SW480 (cell line): ENCODE results near the gene KCNH2.

Experiments
- DNase-seq: peaks from one replicate; pipeline ENCODE4 v3.0.0-alpha.2; 2016; ENCODE audit warnings: low spot score

The KCNH2 gene

GRCh38 chr7:150959739-150960734, 18.1 kb downstream of the KCNH2 start:
- no peak for DNase-seq

- DNase-seq: no peak
These were observed 19.0 kb downstream of the KCNH2 start for GRCh38 chr7:150959081-150959480.

DNA sequence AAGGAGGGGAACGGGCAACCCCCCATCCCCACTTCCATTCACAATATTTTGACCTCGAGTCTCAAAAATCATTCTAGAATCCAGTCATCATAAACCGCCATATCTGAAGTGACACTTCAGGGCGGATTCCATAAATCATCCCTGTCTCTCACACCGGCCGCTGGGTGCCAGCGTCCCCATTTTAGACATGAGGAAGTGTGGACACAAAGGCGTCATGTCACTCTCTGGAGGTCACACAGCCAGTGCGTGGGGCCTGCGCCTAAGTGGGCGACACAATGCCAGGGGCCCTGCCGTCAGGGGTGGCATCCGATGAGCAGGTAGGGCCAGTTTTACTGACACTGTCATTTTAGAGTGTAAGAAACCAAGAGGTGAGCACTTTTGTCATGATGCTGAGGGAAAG, 19.5 kb downstream of the KCNH2 start:
- no peak for DNase-seq

GRCh38 chr7:150958062-150958552, 20.0 kb downstream of the KCNH2 start:
- DNase-seq: no peak

DNA sequence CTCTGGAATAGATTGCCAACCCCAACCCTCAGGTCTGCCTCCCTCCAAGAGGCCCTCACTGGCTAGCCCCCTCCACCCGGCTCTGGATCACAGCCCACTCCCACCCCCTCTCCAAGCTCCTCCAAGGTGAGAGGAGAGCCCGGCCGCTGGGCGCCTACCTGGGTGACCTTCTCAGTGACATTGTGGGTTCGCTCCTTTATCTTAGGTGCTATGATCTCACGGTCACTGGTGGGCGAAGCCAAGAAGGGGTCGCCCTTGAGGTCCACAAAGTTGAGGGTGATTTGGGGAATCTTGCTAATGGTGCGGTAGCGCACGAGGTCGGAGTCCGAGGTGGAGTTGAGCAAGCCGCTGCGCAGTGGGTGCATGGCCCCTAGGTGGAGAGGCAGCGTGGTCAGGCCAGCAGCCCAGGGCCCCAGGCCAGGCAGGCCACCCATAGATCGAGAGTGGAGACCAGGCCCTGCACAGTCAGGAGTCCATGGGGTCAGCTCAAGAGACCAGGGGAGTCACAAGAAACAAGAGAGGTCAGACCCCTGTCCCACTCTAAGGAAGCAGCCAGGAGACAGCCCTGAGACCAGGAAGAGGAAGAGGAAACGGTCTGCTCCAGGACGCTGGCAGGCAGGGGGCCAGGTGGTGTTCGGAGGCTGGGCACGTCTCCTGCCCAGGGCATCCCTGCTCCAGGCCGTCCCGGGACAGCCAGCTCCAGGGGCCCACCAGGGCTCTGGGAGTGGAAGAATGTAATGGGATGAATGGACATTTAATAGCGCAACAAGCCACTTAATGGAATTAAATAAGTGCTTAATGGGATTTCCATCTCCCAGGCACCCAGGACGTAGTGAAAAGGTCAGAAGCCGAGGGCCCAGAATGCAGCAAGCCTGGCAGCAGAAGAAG, 20.7 kb downstream of the KCNH2 start:
- no peak for DNase-seq

DNA sequence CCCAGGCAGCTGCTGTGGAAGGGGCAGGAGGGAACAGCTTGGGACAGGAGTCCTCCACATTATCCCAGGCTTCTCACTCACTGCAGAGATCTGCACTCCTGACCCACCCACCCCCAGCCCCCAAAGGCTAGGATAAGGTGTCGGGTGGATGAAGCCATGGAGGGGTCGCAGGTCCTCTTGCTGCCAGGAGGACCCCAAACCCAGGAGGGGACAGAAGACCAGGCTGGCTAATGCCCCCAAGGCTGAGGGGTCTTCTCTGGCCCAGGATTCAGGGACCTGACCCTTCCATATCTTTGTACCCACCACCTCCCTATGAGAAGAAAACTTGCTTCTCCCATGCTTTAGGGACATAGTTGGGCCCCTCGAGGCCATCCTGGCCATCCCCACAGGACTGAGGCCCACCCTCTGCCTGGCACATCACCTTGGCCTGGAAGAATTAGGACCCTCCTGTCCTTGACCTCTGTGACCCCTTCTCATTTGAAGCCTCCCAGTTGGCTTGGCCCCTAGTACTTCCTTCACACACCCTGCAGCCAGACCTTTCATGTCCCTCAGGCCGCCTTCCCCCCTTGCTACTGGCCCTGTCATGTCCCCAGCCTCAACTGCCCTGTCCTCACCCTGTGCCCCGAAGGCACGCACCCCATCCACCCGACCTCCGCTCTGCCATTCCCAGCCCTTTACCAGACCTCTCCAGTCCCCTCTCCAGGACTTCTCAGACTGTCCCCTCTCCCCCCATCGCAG, 21.6 kb downstream of the KCNH2 start:
- DNase-seq: no peak

DNA sequence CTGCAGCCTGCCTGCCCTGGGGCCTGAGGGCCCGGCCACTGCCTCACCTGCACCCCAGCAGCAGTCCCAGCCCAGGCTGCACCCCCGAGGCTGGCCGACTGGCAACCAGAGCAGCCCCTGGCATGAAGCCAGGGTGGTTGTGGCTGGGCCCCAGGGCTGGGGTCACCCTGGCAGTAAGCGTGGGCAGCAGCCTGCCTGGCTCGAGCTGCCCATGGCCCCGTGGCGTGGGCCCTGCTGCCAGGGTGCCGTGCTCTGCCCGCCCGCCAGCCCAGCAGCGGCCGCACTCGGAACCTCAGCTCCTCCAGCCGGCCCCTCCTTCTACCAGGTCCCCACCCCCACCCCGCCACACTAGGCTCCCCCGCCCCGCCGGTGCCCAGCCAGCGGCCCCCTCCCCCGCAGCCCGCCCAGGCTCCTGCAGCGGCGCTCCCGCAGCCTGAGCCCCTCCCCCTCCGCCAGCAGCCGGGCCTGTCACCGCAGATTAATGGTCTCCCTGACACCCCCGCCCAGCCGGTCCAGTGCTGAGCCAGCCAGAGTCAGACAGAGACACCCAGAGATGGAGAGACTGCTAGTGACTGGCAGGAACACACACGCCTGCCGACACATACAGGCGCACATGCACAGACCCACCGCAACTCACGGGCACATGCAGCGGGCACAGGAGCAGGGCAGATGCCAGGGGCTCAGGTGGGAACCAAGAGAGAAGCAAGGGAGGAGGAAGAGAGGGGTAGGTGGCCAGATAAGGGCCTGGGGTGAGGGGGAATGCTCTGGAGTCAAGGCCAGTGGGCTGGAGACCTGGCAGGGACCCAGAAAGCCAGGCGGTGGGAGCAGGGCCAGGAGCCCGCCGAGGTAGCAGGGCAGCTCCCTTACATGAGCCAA, 22.4 kb downstream of the KCNH2 start:
- DNase-seq: no peak

- DNase-seq: no peak
These were observed 23.1 kb downstream of the KCNH2 start for GRCh38 chr7:150954986-150955518.

- no peak for DNase-seq
These were observed 23.7 kb downstream of the KCNH2 start for GRCh38 chr7:150954201-150954985.

- DNase-seq: no peak
These were observed 24.8 kb downstream of the KCNH2 start for GRCh38 chr7:150953061-150953997.

DNA sequence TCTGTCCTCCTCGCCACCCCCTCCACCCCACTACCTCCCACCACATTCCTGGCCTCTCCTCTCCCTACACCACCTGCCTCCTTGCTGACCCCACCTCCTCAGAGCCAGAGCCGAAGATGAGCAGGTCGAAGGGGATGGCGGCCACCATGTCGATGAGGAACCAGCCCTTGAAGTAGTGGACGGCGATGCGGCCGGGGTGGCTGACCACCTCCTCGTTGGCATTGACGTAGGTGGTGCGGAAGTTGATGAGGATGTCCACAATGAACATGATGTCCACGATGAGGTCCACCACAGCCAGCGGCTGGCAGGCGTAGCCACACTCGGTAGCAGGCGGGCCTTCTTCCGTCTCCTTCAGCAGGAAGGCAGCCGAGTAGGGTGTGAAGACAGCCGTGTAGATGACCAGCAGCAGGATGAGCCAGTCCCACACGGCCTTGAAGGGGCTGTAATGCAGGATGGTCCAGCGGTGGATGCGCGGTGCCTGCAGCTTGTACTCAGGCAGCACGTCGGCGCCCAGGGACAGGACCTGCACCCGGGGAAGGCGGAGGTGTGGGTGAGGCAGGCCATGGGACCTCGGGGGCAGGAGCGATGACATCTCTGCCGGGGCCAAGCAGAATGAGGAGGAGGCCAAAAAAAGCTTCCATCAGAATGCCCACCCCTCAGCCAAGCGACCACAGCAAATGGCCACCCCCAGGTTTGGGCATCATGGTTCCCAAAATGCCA, 25.6 kb downstream of the KCNH2 start:
- DNase-seq: no peak

GRCh38 chr7:150951521-150951920, 26.6 kb downstream of the KCNH2 start:
- no peak for DNase-seq

GRCh38 chr7:150951181-150951520, 27.0 kb downstream of the KCNH2 start:
- no peak for DNase-seq

DNA sequence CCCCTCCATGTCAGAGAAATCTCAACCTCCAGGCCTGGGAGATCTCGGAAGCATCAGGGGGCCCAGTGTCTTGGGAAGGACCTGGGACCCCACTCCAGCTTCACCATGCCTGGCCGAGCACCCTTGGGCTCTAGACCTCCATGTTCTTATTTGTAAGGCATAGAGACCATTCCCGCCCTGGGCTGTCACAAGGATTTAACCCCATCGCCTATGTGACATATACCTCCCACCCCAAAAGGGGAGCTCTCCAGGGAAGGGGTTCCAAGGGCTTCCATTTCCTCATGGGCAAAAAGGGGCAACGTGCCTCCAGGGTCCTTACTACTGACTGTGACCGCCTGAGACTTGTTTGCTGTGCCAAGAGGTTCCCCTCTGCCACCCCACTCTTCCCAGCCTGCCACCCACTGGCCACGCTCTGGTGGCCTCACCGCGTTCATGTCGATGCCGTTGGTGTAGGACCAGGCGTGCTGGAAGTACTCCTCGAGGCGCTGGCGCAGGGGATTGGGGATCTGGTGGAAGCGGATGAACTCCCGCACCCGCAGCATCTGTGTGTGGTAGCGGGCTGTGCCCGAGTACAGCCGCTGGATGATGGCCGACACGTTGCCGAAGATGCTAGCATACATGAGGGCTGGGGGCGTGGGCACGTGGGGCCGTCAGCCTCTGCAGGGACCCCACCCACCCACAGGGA, 27.5 kb downstream of the KCNH2 start:
- no peak for DNase-seq

DNA sequence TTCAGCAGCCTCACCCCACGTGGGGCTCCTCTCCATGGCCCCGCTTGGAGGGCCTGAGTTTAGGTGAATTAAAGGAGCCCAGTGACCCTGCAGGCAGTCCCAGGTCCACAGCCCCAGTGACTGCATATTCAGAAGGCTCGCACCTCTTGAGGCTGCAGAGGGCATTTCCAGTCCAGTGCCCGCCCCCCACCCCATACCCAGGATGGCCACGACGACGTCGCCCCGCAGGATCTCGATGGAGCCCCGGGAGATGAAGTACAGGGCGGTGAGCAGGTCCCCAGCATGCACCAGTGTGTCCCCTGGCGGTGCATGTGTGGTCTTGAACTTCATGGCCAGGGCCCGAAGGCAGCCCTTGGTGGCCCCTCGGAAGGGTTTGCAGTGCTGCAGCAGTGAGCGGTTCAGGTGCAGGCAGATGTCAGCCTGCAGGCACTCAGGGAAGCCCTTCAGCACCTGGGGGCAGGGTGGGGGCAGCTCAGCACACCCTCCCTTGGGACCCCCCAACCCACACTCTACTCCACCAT, 28.1 kb downstream of the KCNH2 start:
- no peak for DNase-seq

DNA sequence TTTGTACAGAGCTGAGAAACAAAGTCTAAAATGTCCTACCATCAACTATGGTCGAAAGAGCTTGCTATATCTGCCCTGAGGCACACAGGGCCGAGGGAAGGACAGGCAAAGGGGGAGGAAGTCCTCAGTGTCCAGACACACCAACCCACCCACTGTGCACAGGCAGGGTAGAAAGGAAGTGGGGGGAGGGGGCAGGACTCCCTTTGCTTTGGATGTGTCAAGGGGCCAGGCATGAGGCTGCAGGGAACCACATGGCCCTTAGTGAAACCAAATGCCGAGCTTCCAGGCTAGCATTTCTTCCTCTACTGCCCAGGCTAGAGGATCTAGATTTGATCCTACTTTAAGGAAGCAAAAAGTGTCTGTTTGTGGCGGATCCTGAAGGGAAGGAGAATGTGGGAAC, 28.6 kb downstream of the KCNH2 start:
- DNase-seq: no peak

GRCh38 chr7:150948791-150949251, 29.3 kb downstream of the KCNH2 start:
- DNase-seq: no peak
